Measurements from ENCODE around the gene NCAM2. TPM values are rescaled to one million over a fixed set of nuclear protein-coding genes. Genes with fewer than 3 reads are reported as not detected.

NCAM2 gene
- total and polyA plus RNA-seq, 2 of the 8 experiments (the other 6 are each of a cell fraction or from before 2014, with no cell fraction given), result 0.14 to 1.1 TPM

DNA sequence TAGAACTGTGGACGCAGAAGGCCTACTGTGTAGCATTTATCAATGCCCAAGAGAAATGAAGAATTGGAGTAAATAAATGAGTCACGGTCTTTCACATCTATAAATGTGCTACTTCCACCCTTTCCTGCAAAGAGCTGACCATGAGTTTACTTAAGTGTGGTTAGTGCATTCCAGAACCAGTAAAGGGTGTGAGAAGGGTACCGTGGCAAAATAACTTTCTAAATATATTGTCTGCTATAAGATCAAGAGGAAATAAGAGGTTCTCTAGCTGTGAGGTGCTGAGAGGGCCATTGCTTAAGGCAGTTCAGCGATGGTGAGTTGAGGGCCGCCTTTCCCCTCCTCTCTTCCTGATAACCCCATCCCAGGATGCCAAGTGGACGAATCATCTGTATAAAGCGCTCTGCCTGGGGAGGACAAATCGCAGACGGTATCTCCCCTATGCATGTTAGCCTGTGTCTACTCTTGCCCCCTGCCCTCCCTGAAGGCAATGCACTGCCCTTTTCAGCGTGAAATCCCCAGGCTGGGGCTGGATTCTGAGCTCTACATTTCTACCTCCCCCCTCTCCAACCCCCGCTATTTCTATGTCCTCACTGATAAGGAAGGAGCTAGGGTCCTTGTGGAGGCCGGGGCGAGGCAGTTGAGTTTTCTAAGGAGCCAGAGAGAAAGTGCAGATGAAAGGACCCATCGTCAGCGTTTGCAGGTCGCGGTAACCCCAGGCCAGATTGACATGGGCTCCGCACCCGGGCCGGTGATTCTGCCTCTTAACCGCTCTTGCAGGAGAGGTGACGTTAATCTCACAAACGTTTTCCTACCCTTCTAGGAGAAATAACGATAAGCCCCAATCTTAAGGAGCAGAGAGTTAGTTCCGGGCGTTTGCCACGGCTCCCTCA lies 1.5 kb upstream of the NCAM2 start:
- Histone ChIP-seq H3K14ac (ENCODE audit: insufficient read length) (no peak overlapping the region), H3K9ac (replicated peaks in 1 of 4; ENCODE audit: extremely low read depth in 1 of 4, low read depth in 3 of 4, low read length in 3 of 4) (no peak overlapping the region), H3K4me1 (replicated peaks in 1 of 4; ENCODE audit: control insufficient read depth in 3 of 4, insufficient read depth in 4 of 4, low read length in 3 of 4) (peaks cover 0 to 14% (median 6%) of the 10 kb centered on the region in 4 experiments; a peak in 6 of 7 replicates), H2AFZ (ENCODE audit: low read length) (peak overlapping the region; percentile 83), H2BK12ac (ENCODE audit: low read depth, low read length) (no peak overlapping the region), H3K18ac (ENCODE audit: extremely low read depth, low read length) (no peak overlapping the region; the same call in 1 of the 2 replicates), H2BK20ac (ENCODE audit: low read length) (no peak overlapping the region), H4K5ac (ENCODE audit: insufficient read length, low read depth, low read length) (no peak overlapping the region), H3K23me2 (ENCODE audit: low read depth, low read length) (peaks cover 17% of the 10 kb centered on the region), H3K27ac (ENCODE audit: low read depth, low read length) (no peak overlapping the region), H4K8ac (ENCODE audit: extremely low read depth, insufficient read depth, low read length) (no peak overlapping the region), H2BK15ac (ENCODE audit: low read length) (no peak overlapping the region), H3K4me2 (ENCODE audit: insufficient read depth in 1 of 2, low read depth in 2 of 2, low read length in 2 of 2) (peak overlapping the region; percentile 97 to 99), H3K23ac (ENCODE audit: insufficient read length) (no peak overlapping the region), H3K4ac (replicated peaks; ENCODE audit: insufficient read length, low read depth, low read length) (no peak overlapping the region), H2AK5ac (ENCODE audit: low read depth, low read length) (no peak overlapping the region), H3K79me2 (ENCODE audit: control insufficient read depth in 1 of 2, insufficient read depth in 2 of 2, low read length in 2 of 2) (no peaks in the 10 kb centered on the region), H3K27me3 (replicated peaks in 1 of 4; ENCODE audit: control insufficient read depth in 3 of 4, extremely low read depth in 1 of 4, insufficient read depth in 3 of 4, low read length in 3 of 4) (peaks cover 7 to 24% (median 17%) of the 10 kb centered on the region in 4 experiments), H4K91ac (replicated peaks; ENCODE audit: insufficient read length, low read length) (no peak overlapping the region), H4K20me1 (replicated peaks in 1 of 2; ENCODE audit: control insufficient read depth in 1 of 2, insufficient read depth in 2 of 2, low read length in 2 of 2) (no peaks in the 10 kb centered on the region), H3K4me3 (ENCODE audit: extremely low read depth in 1 of 4, insufficient read depth in 2 of 4, low read depth in 3 of 4, low read length in 4 of 4) (peak overlapping the region; percentile 30 to 77 (median 53)), H2BK120ac (replicated peaks; ENCODE audit: low read depth, low read length) (no peak overlapping the region), H2BK5ac (ENCODE audit: low read depth, low read length) (no peak overlapping the region), H3K56ac (replicated peaks; ENCODE audit: insufficient read length, low read depth, low read length) (no peak overlapping the region), H3K9me3 (ENCODE audit: insufficient read depth in 2 of 2, low read depth in 1 of 2, low read length in 1 of 2) (no peaks in the 10 kb centered on the region), H3K79me1 (ENCODE audit: low read depth, low read length) (no peaks in the 10 kb centered on the region), H3K36me3 (ENCODE audit: control insufficient read depth in 2 of 4, insufficient read depth in 4 of 4, low read length in 3 of 4) (no peaks in the 10 kb centered on the region)
- DNase-seq (ENCODE audit: low read depth in 1 of 2, low spot score in 2 of 2) (no peak), FAIRE-seq (no peak)
- WGBS, 2 experiments (ENCODE audit: extremely low coverage in 1 of 2, insufficient coverage in 1 of 2, insufficient read length in 1 of 2, insufficient replicate concordance in 2 of 2, low coverage in 1 of 2, low lambda C conversion rate in 2 of 2, missing lambda C conversion rate in 1 of 2), result 32% methylated on average over 27 of the region's 27 CpGs; no CpG with 5 or more reads in 1 of the 2 experiments
- POLR2A ChIA-PET (ENCODE audit: partially characterized antibody), result interaction anchor here (0.7 kb wide), 1 partner anchor 1115 kb away, joined by 4 read pairs; no protein-coding TSS in a partner anchor
- TF ChIP-seq SP2 (IDR thresholded peaks at IDR 0.05; ENCODE audit: low read length), result no peak
- no peak for TF ChIP-seq TCF12 (IDR thresholded peaks at IDR 0.05; ENCODE audit: low read depth, low read length)
- CTCF ChIA-PET (ENCODE audit: partially characterized antibody), result interaction anchor here (0.6 to 11.3 kb wide), 4 partner anchors 104 to 553 kb away, joined by 3 to 116 read pairs (median 4); no protein-coding TSS in a partner anchor
